ENCODE measurements around the gene SMAD4.
"Not testable (repeated sequence)": the region's sequence is repeated elsewhere in the genome, so short reads cannot be mapped to it uniquely, and the experiment has no call there.

Gene SMAD4

DNA sequence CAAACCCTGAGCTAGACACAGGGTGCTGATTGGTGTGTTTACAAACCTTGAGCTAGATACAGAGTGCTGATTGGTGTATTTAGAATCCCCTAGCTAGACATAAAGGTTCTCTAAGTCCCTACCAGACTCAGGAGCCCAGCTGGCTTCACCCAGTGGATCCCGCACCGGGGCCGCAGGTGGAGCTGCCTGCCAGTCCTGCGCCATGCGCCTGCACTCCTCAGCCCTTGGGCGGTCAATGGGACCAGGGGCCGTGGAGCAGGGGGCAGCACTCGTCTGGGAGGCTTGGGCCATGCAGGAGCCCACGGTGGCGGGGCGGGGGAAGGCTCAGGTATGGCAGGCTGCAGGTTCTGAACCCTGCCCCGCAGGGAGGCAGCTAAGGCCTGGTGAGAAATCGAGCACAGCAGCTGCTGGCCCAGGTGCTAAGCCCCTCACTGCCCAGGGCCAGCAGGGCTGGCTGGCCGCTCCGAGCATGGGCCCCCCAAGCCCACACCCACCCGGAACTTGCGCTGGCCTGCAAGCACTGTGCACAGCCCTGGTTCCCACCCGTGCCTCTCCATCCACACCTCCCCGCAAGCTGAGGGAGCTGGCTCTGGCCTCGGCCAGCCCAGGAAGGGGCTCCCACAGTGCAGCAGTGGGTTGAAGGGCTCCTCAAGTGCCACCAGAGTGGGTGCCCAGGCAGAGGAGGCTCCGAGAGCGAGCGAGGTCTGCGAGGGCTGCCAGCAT, 81.8 kb downstream of the SMAD4 start:
- not testable (repeated sequence) for DNase-seq (ENCODE audit: low read depth)

GRCh38 chr18:51116996-51117395, 87.0 kb downstream of the SMAD4 start:
- DNase-seq (ENCODE audit: low read depth): not testable (repeated sequence)

DNA sequence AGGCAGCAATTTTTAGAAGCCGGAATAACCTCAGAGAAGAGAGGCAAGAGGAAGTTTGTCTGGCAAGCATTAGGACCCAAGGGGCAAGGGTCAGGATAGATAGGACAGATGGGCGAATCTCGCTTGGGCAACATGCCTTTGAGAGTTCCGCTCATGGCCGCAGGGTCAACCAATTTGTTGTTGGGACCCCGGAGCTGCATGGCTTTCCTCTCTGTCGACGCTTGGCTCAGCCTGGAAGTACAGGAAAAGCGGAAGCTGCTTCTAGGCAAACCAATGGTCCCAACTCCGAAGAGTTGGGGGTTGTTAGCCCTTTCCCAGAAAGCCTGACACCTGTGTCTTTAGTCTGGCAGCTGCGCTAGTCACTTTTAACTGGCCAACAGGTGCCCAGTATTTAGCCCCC, 89.5 kb downstream of the SMAD4 start:
- not testable (repeated sequence) for DNase-seq (ENCODE audit: low read depth)

- not testable (repeated sequence) for DNase-seq (ENCODE audit: low read depth)
These were observed 90.0 kb downstream of the SMAD4 start for GRCh38 chr18:51119976-51120375.

GRCh38 chr18:51120809-51121596, 91.0 kb downstream of the SMAD4 start:
- no peak for DNase-seq (ENCODE audit: low read depth)

DNA sequence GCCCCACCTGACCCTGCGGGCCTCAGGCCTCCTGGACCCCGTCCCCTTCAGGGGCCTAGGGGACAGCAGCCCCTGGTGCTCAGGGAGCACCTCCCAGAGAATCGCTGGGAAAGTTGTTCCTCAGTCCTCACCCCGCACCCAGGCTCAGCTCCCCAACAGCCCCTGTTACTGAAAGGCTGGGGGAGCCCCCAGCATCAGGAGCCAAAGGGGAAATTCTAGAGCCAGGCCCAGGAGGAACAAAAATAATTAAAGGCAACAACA, 91.5 kb downstream of the SMAD4 start:
- DNase-seq (ENCODE audit: low read depth): no peak

DNA sequence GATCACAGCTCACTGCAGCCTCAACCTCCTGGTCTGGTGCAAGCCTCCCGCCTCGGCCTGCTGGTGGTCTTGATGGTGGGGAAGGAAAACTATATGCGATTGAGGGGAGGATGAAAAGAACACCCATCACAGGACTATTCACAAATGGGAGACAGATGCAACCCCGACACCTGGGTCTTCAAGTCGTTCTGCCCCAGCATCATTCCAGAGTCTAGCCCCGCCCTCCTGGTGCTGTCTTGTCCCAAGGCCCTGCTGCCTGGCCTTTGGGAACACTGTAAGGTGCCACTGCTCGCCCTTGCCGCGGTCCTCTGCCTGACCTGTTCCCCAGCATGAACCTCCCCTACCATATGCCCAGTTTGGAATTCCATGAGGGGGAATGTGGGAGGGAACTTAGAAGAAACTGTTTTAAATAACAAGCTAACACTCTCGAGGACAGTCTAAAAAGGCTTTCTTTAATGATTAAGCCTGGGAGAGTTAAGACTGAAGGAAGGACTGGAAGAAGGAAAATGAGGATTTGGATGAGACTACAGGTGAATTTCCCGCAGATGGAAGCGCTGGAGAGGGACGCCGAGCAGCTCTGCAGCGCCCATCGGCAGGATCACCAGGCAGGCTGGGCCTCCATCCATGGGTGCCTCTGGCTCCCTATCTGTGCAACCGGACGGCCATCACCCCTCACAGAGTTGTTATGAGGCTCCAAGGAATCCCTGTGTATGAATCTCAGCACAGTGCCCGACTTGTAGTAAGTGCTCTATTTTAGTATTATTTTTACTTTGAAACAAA, 92.4 kb downstream of the SMAD4 start:
- DNase-seq (ENCODE audit: low read depth): no peak

- no peak for DNase-seq (ENCODE audit: low read depth)
These were observed 93.0 kb downstream of the SMAD4 start for GRCh38 chr18:51123046-51123395.

DNA sequence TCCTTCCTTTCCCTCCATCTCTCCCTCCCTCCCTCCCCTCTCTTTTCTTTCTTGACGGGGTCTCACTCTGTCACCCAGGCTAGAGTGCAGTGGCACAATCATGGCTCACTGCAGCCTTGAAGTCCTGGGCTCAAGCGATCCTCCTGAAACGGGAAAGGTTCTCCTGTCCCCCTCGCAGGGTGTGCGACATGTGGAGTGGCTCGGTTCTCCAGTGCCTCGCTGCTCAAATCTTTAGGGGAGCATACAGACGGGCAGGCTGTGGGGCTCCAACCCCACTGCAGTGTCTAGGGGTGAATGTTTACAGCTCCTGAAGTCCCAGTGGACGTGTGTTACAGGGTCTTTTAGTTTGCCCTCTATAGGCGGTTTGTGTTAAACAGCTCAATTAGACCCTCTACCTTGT, 93.5 kb downstream of the SMAD4 start:
- no peak for DNase-seq (ENCODE audit: low read depth)

- DNase-seq (ENCODE audit: low read depth): no peak
These were observed 94.0 kb downstream of the SMAD4 start for GRCh38 chr18:51123936-51124486.

GRCh38 chr18:51125976-51126375, 96.0 kb downstream of the SMAD4 start:
- DNase-seq (ENCODE audit: low read depth): no peak

DNA sequence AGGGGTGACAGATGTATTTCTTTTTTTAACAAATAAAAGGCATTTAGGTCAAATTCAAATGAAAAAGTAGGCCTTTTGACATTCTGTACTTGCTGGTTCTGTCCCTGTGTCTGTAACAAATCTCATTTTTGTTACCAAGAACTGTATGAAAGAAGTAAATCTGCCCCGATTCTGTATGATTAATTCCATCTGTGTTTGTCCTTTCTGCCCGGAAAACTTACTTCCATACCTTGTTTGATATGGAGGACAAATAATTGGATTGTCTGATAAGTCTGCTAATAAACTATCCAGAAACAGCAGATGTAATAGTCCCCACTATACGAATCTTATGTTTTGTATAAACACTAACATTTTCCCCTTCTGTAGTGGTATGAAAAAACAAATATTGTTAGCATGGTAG, 97.7 kb downstream of the SMAD4 start:
- no peak for DNase-seq (ENCODE audit: low read depth)

DNA sequence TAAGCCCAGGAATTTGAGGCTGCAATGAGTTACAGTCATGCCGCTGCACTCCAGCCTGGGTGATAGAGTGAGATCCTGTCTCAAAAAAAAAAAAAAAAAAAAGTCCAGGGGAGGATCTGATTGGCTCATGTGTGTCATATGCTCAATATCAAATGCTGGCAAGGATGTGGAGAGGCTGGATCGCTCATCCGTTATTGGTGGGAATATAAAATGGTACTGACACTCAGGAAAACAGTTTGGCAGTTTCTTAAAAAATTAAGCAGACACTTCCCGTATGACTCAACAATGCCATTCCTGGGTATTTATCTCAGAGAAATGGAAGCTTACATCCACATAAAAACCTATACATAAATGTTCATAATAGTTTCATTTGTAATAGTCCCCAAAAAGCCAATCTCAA, 98.5 kb downstream of the SMAD4 start:
- no peak for DNase-seq (ENCODE audit: low read depth)

- DNase-seq (ENCODE audit: low read depth): no peak
These were observed 102.4 kb downstream of the SMAD4 start for GRCh38 chr18:51132256-51132935.

DNA sequence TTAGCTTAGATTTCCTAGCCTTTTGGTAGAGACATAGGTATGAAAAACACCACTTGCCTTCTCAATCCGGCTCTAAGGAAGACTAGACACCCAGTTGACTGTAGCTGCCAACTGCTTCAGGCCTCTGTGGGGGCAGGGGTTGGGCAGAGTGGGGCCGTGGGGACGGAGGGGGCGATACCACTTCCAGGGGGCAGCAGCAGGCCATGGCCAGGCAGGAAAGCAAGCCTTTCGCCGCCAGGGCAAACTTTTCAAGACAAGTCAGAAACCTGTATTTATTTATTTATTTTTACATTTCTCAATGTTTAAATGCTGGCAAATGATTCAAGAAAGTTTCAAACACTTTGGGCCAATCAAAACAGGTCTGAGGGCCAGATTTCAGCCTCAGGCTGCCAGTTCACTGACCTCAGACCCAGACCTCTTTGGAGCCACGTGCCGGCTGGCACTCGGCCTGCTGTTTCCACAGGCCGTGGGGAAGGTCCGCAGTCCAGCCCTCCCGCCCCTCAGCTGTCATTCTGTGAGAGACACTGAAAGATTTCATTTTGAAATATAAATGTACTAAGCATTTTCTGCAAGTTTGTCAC, 103.7 kb downstream of the SMAD4 start:
- DNase-seq (ENCODE audit: low read depth): no peak
